ENCODE results near the gene OGFRL1. TPM values are rescaled to one million over a fixed set of nuclear protein-coding genes. Genes with fewer than 3 reads are reported as not detected.
A peak's percentile ranks its signal among the peaks of the same experiment; 100 is the strongest.
"Not testable (repeated sequence)": the region's sequence is repeated elsewhere in the genome, so short reads cannot be mapped to it uniquely, and the experiment has no call there.

The OGFRL1 gene
- polyA plus RNA-seq (ENCODE audit: insufficient read length), result 27.0 TPM
- long read RNA-seq, donor 1, full-length matches to known transcripts, result 2 of 31 reads
- long read RNA-seq, donor 1, partial matches to known transcripts, result 29 of 31 reads
- long read RNA-seq, donor 1, other reads (novel, unspliced or antisense), result 0 of 31 reads
- long read RNA-seq, donor 2, full-length matches to known transcripts, result 4 of 16 reads
- long read RNA-seq, donor 2, partial matches to known transcripts, result 12 of 16 reads
- long read RNA-seq, donor 2, other reads (novel, unspliced or antisense), result 0 of 16 reads
- long read RNA-seq, donor 3, full-length matches to known transcripts, result 2 of 8 reads
- long read RNA-seq, donor 3, partial matches to known transcripts, result 6 of 8 reads
- long read RNA-seq, donor 3, other reads (novel, unspliced or antisense), result 0 of 8 reads
- long read RNA-seq, donor 4, result 0 reads
- long read RNA-seq, donor 5, full-length matches to known transcripts, result 2 of 23 reads
- long read RNA-seq, donor 5, partial matches to known transcripts, result 21 of 23 reads
- long read RNA-seq, donor 5, other reads (novel, unspliced or antisense), result 0 of 23 reads
- long read RNA-seq, donor 6, full-length matches to known transcripts, result 4 of 23 reads
- long read RNA-seq, donor 6, partial matches to known transcripts, result 19 of 23 reads
- long read RNA-seq, donor 6, other reads (novel, unspliced or antisense), result 0 of 23 reads
- long read RNA-seq, donor 7, full-length matches to known transcripts, result 1 of 1 reads
- long read RNA-seq, donor 7, partial matches to known transcripts, result 0 of 1 reads
- long read RNA-seq, donor 7, other reads (novel, unspliced or antisense), result 0 of 1 reads
- long read RNA-seq, donor 8, partial matches to known transcripts, result 6 of 6 reads
- long read RNA-seq, donor 8, other reads (novel, unspliced or antisense), result 0 of 6 reads

DNA sequence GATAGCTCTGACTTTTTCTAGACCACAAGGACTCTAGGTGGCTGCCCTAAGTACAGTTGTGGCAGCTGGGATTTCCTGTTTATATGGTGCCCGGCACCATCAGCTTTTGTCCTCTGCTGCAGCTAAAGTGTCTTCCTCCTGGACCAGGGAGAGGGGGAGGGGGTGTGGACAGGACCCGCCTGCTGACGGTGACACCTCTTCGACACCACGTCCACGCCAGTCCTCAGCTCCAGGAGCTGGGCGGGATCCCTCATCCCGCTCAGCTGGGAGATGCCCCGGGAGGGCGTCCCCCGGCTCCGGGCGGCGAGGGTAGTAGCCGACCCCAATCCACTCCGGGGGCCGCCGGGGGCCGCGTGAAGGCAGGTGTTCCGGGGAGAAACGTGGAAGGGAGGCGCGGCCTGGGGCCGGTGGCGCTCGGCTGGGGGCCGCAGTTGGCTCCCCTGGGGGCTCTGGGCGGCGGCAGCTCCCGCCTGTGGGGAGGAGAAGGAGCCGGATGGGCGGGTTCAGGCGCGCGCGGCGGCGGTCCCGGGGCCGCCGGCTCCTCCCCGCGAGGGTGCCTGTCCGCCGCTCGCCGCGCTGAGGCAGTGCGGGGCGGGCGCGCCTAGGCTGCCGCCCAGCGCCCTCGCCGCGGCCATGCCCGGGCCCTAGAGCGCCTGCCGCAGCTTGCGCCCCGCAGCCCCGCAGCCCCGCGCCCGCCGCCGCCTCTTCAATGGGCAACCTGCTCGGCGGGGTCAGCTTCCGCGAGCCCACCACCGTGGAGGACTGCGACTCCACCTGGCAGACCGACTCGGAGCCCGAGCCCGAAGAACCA, at the start of gene OGFRL1:
Gene OGFRL1, plus strand, starts transcription at position 584 of the 811 bp plus-strand sequence. Its CDS starts 126 bp downstream, at position 710.
- DNase-seq, result peak; percentile 70

DNA sequence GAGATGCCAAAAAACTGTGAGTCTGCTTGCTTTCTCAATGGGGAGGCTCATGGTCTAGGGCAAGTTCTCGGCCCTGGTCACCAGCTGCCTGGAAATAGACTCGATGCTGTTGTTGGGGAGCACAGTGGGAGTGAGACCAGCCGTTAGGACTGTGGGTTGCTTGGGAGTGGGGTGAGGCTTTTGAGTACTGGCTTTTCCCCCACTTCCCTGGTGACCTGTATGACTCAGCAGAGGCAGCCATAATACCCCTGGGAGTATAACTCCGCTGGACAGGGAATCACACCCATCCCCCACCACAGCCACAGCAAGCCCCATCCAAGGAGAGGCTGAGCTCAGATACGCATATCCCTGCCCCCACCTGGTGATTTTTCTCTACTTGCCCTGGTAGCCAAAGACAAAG, 48.9 kb upstream of the OGFRL1 start:
- DNase-seq, result no peak

DNA sequence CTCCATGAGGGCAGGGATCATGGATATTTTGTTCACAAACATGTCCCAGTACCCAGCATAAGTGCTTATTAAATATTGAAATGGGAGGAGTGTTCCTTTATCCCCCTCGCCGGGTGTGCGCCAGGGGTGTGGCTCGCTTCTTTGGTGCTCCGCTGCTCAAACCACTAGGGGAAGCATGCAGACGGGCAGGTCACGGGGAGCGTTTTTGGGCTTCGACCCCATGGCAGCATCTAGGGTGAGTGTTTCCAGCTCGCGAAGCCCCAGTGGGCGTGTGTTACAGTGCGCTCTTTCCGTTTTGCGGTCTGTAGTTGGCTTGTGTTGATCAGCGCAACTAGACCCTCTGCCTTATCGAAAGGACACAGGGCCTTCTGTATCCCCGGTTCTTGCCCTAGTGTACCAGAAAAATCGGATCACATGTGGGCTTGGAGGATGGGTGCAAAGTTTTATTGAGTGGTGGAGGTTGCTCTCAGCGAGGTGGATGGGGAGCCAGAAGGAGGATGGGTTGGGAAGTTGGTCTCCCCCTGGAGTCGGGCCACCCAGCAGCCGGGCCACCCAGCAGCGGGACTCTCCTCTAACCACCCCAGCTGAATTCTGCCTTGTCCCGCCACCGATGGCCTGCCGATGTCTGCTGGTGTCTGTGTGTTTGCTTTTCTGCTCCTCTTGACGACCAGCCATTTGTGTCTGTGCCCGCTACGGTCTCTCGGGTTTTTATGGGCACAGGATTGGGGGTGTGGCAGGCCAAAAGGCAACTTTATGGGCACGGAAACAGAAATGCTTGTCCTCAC, 43.2 kb upstream of the OGFRL1 start:
- DNase-seq, result no peak

DNA sequence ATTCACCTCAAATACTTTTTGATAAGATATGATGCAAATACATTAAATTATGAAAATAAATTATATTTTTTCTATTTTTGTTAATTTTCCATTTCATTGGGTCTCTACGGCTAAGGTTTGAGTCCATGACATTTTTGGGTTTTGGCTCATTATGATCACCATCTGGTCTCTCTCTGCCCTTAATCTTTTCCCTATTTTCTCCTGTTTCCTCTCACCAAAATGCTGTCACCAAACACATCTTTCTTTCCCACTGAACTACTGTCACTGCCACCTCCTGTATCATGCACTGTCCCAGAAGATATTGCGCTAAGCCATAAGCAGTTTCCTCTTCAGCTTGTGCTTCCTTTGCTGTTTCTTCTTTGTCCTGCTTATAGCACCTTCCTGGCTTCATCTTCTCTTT, 42.0 kb upstream of the OGFRL1 start:
- DNase-seq, result no peak

DNA sequence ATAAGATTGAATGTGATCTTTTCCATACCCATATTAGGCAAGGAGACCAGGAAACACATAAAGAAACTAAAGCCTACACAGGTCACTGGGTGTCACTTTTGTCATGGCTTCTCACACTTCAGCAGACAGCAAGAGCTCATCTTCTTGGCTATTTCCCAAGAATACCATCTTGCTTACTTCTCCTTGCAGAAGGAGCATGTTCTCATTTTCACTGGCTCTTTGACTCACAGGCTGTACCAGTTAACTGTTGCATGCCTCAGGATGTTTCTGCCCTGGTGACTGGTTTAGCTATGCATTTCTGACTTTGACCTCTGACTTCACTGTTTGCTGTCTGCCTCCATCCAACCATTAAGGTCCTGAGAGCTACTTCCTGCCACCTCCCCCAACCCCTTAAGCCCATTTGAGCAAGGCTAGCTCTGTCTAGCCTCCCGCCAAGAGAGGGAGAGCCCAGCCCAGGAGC, 40.3 kb upstream of the OGFRL1 start:
- peak; percentile 78 for DNase-seq

DNA sequence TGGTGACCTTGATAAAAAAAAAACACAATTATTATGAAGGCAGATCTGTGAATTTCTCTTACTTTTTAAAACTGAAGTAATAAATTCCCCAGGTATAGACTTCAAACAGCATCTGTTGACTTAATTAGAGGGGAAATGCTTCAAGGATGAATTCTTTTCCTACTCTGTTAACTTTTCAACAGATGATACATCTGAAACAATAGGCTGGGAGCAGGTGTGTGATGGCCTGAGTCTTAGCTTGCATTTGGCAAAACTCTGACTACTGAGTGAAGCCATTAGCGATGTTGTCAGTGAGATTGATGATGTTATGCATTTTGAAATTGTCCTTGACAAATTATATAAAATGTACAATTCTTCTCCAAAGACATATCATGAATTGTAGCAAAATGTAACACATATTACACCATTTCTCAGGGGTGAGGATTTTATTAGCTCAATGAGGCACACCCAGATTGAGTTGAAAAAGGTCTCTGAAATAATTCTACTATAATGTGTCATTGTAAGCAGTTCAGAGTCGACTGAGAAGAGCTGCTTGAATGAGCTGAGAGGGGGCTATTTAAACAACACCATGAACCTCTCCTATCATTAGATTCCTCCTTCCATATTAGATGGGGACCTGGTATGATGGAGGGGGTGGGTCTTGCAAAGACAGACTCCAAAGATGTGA, 39.6 kb upstream of the OGFRL1 start:
- DNase-seq, result no peak

DNA sequence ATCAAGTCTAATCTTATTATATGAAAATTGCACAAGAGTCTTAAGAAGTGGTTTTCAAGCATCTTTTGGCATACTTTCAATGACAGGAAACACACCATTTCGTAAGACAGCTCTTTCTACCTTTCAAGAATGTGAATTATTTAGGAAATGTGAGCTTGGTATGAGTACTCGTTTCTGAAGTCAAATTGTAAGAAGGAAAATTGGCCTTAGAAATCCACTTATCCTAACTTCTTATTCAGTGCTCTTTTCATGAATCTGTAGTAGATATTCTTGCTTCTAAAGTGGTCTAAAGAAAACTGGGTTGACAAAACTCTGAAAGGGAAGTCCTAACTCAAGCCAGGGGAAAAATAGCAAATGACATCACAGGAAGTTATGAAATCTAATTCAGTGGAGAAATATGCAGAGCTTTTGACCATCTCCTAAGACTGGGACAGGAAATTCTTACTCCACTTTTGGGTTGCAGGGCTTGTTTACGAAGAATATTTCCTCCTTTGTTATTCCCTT, 38.5 kb upstream of the OGFRL1 start:
- DNase-seq, result no peak

DNA sequence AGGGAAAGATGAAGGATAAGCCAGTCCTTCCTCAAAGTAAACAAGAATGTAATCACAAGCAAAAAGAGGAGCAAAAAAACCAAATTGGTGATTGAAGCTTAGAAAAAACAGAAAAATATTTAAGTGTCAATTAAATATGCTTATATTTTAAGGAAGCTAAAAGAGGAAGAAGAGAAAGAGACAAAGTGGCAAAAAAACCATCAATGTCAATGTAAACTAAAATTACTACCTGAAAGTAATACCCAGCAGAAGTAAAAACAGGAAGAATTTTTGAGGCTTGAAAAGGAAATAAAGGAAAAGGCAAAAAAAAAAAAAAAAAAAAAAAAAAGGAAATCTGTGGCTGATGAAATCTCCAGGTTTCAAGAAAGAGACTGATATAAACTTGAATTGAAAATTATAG, 36.2 kb upstream of the OGFRL1 start:
- DNase-seq, result no peak

DNA sequence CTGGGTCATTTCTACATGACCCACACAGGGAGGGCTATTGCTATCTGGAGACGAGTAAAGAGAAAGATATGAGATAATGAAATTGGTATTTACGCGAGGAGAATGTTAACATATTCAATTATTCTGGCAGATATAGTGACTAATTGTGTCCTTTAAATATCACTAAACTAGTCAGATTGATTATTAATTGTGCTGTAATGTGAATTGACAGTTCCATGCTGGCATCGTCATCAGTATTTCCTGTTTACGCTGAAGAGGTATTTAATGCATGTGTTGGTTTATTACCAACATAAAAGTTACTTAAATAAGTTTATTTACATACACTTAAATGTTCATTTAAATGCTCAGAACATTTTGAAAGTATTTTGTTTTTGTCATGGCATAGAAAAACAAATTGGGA, 35.7 kb upstream of the OGFRL1 start:
- DNase-seq, result no peak

DNA sequence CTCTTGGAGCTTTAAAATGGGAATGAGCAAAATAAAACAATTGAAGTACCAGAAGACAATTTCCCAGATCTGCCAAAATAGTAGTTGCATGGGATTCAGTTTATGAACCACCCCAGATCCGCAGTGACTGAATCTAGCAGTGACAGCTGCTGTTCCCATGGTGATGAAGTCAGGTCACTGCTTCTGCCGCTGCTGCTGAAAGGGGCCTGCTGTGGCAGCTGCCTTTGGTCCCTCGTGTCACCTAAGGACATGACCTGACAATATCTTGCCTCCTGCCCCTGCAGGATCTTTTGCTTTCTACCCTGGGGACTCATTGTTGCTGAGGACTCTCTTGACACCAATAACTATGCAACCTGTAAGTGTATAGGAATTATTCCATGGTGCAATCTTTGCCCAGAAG, 34.3 kb upstream of the OGFRL1 start:
- DNase-seq, result no peak

DNA sequence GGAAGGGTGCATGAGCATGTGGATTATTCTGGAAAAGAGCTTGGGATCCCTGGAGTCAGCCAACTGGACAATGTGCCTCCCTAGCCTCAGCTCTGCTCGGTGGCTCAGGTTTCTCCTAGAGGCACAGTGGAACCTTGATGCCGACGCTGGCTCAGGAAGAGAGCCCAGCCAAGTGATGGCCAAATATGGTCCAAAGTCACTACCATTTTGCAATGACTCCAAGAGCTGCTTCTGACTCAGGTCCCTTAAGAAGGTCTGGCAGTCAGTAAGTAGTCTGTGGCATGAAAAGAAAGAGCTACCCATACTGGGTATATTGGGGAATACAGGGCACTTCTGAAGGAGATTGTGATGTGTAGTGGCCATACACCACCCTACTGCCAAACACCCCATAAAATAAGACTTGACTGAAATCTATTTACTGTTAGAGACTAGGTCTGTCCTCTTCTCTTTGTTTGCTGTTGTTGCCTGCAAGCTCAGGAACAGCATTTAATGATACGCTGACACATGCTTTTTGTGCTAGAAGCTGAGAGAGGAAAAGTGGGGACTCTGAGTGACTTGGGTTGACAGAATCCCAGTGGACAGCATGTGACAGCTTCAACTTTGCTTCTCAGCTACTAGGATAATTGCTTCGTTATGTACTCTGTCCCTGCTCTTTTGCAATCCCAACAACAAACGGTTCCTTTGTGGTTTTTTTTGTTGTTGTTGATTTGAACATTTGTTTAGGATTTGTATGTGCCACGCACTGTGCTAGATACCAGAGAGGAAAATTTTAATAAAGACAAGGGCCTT, 30.3 kb upstream of the OGFRL1 start:
- no peak for DNase-seq

DNA sequence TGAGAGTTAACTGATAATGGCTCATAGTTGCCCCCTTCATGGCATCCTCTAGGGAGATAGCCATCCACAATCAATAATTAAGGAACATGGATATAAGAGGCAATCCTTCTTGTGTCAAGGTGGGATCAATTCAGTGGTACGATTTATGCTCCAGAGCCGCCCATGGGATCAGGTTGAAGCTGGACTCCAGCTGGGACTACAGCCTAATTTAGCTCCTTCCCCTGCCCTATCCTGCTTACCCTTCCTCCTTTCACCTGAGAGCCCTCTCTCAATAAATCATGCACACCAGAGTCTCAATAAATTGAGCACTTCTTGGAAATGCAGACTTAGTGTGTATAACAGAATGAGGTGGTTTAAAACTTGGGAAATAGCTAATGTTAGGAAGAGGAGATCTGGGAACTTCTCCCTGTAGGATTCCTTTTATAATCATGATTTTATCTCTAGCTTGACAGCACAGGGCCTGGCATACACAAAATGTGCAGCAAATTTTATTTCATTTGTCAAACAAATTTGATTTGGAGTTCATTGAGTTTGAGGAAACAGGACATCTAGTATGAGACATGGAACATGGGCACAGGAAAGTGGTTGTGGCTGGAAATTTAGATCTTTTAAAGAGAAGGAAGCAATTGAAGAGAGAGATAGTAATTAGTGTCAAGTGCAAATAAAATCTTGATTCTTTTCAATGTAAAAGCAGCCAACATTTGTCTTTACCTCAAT, 28.6 kb upstream of the OGFRL1 start:
- no peak for DNase-seq

DNA sequence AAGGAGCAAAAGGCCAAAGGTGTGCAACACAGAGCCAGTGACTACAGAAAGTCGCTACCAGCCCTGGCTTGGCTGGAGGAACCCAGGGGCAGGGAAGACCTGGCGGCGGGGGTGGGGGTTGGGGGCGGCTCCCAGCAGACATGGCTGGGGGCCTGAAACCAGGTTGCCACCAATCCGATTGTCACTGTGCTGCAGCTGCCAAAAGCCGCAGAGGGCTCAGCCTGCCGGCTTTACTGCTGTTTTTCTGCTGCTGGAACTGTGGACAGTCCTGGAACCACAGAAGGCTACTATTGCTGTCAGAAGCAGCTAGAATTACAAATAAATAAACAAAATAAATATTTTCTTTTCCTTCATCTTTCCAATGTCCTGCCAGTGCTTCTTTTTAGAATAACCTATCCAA, 25.7 kb upstream of the OGFRL1 start:
- no peak for DNase-seq

DNA sequence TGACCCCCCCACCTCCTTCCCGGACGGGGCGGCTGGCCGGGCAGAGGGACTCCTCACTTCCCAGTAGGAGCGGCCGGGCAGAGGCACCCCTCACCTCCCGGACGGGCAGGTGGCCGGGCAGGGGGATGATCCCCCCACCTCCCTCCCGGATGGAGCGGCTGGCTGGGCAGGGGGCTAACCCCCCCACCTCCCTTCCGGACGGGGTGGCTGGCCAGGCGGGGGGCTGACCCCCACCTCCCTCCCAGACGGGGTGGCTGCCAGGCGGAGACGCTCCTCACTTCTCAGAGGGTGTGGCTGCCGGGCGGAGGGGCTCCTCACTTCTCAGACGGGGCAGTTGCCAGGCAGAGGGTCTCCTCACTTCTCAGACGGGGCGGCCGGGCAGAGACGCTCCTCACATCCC, 22.2 kb upstream of the OGFRL1 start:
- not testable (repeated sequence) for DNase-seq

DNA sequence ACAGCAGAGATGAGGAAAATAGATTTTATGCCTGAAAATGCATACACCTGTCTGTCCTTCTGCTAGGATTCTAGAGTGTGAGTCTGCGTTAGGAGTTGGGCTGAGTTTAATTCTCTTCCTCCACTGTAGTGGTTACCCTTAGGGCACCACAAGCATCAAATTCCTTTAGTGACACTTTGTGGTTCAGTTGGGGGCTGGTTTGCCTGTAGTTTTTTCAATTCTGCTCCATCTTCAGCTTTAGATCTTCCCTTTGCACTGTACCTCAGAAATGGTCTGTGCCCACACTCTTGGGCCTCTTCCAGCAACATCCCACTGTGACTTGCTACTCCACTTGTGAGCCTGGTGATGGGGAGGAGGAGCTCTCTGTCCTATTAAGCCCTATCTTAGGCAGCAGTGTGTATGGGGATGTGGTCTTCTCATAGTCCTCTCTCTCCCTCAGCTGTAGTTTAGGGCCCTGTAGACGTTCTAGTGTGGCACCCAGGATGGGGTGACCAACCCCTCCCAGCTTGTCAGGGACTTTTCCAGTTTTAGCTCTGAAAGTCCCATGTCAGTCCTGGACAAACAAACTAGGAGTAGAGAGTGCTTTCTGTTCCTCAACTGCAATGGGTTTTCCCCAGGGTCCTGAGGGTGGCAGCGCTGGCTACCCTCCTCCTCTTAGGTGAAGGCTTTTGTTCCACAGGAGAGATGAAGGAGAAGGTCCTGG, 19.7 kb upstream of the OGFRL1 start:
- DNase-seq, result no peak

DNA sequence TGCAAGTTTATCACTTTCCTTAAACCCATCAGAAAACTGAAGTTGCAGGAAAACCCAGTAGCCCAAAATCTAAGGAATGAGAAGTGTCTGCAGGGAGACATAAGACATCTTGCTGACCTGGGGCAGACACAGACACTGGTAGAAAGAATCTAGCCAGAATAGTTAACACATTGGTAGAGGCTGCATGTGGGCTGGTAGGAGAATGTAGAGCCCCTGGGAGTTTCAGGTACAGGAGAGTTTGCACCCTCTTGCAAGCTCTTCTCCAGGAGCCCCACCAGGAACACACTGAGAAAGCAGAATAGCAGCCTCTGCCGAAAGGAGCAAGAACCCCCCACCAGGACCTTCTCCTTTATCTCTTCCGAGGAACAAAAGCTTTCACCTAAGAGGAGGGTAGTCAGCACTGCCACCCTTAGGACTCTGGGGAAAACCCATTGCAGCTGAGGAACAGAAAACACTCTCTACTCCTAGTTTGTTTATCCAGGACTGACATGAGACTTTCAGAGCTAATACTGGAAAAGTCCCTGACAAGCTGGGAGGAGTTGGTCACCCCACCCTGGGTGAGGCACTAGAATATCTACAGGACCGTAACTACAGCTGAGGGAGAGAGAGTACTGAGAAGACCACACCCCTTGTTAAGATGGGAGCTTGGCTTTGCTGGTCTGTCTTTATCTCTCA, 10.5 kb upstream of the OGFRL1 start:
- DNase-seq, result no peak

DNA sequence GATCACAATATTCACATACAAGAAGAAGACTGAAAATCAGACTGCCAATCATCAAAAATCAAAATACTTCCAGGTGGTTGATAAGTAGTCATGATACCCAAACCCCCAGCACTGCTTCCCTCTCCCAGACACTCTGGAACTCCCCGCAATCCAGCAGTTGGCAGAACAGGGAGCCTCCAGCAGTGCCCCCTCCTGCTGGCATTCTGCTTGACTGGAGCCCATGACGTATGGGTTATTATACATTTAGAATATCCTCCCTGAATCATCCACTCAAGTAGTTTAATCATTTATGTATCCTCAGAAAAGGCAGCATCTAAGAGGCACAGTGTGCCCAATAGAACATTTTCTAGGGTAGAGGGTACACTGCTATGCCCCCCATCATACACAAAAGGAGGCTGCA, 9.3 kb upstream of the OGFRL1 start:
- DNase-seq, result no peak

DNA sequence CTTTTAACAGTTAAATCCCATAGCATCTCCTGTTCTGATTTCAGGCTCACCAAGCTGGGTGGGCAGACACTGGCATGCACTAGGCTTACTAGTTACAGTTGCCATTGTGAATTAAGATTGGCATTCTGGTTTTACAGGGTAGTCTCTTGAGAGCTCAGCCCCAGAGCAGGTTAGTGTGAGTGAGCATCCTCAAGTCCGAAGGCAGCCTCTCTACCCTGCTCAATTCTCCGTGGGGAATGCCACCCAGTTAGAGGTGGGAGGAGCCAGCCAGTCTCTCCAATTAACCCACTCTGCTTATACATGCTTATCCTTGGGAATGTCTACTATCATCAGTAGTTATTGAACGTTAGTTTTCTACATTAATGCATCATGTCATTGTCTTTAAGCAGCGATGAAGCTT, 8.9 kb upstream of the OGFRL1 start:
- DNase-seq, result no peak
